ENCODE results near the gene AKAP3. TPM values are rescaled to one million over a fixed set of nuclear protein-coding genes. Genes with fewer than 3 reads are reported as not detected.
A peak's percentile ranks its signal among the peaks of the same experiment; 100 is the strongest.

AKAP3 gene
- total RNA-seq, 1 experiment from 2014 or later, result 1.6 TPM

DNA sequence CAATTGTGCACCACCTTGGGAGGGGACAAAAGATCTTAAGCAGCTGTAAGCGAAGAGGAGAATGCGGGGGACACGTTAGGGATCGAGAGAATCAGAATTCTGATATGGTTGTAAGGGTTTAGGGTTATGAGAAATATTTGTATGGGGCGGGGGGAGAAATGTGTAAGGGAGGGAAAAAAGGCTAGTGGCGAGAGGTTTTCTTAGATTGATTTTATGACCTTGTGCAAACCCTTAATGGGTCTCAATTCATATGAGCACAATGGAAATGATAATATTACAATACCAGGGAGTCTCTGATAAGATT is 459 bp upstream of the AKAP3 start:
- no TSS peak for BruUV-seq (replicated peaks)
- Histone ChIP-seq H3K4me3 (ENCODE audit: low read depth, low read length) (peak overlapping the region; percentile 46), H3K36me3 (ENCODE audit: control insufficient read depth, insufficient read depth, low read length) (no peaks in the 10 kb centered on the region), H3K27me3 (replicated peaks; ENCODE audit: control insufficient read depth, insufficient read depth, low read length) (no peaks in the 10 kb centered on the region), H3K4me1 (peaks cover 7% of the 10 kb centered on the region), H3K9me3 (no peaks in the 10 kb centered on the region)
- H3K4me1 Mint-ChIP-seq (ENCODE audit: low read depth, unreplicated experiment), result peaks cover 13% of the 10 kb centered on the region
- no peaks in the 10 kb centered on the region for H3K27me3 Mint-ChIP-seq (ENCODE audit: insufficient read depth, unreplicated experiment)
- ChIA-PET CTCF (interaction anchor here (1.1 kb wide), 1 partner anchor 372 kb away, joined by 3 read pairs; no protein-coding TSS in a partner anchor), POLR2A (interaction anchor here (1.0 kb wide), 1 partner anchor 42 kb away, joined by 6 read pairs; no protein-coding TSS in a partner anchor)
- peak overlapping the region; percentile 98 for H3K4me3 Mint-ChIP-seq (ENCODE audit: unreplicated experiment)
- H3K9me3 Mint-ChIP-seq (ENCODE audit: unreplicated experiment), result no peaks in the 10 kb centered on the region
- H3K36me3 Mint-ChIP-seq (ENCODE audit: insufficient read depth, unreplicated experiment), result peaks cover 9% of the 10 kb centered on the region
- TF ChIP-seq, protein P1, sequence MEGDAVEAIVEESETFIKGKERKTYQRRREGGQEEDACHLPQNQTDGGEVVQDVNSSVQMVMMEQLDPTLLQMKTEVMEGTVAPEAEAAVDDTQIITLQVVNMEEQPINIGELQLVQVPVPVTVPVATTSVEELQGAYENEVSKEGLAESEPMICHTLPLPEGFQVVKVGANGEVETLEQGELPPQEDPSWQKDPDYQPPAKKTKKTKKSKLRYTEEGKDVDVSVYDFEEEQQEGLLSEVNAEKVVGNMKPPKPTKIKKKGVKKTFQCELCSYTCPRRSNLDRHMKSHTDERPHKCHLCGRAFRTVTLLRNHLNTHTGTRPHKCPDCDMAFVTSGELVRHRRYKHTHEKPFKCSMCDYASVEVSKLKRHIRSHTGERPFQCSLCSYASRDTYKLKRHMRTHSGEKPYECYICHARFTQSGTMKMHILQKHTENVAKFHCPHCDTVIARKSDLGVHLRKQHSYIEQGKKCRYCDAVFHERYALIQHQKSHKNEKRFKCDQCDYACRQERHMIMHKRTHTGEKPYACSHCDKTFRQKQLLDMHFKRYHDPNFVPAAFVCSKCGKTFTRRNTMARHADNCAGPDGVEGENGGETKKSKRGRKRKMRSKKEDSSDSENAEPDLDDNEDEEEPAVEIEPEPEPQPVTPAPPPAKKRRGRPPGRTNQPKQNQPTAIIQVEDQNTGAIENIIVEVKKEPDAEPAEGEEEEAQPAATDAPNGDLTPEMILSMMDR (IDR thresholded peaks at IDR 0.05; ENCODE audit: insufficient read depth in 1 of 2, low read depth in 1 of 2, low read length in 1 of 2, severe bottlenecking in 1 of 2, unreplicated experiment in 1 of 2), result no peak
- peak overlapping the region; percentile 95 for H3K27ac Mint-ChIP-seq (ENCODE audit: unreplicated experiment)
- no peak for DNase-seq
- intact Hi-C loops (cut with micrococcal nuclease; ENCODE audit: unreplicated experiment), result loop anchor here (2.0 kb wide), 2 partner anchors 43 to 71 kb away; no protein-coding TSS in a partner anchor

DNA sequence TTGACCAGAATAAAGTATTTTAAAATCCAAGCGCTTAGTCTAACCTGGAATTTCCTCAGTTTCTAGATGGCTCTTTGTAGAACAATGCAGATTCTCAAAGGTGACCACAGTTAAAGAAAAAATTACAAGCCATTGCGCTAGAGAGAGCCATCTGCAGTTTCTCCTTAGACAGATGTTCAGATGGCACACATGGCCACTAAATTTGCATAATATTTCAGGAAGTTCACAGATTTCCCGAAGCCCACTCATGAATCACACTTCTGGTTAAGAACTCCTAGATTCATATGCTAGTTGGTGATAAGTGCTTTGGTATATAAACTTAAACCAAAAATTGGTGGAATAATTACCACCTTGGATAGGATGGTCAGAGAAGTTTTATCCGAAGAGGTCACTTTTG is 749 bp downstream of the AKAP3 start:
- Histone ChIP-seq H3K4me1 (peaks cover 7% of the 10 kb centered on the region), H3K27me3 (replicated peaks; ENCODE audit: control insufficient read depth, insufficient read depth, low read length) (no peaks in the 10 kb centered on the region), H3K9me3 (no peaks in the 10 kb centered on the region), H3K36me3 (ENCODE audit: control insufficient read depth, insufficient read depth, low read length) (no peaks in the 10 kb centered on the region), H3K4me3 (ENCODE audit: low read depth, low read length) (peak overlapping the region; percentile 46)
- Mint-ChIP-seq H3K4me1 (ENCODE audit: low read depth, unreplicated experiment) (peaks cover 13% of the 10 kb centered on the region), H3K9me3 (ENCODE audit: unreplicated experiment) (no peaks in the 10 kb centered on the region), H3K27me3 (ENCODE audit: insufficient read depth, unreplicated experiment) (peaks cover 6% of the 10 kb centered on the region), H3K4me3 (ENCODE audit: unreplicated experiment) (peak overlapping the region; percentile 98), H3K36me3 (ENCODE audit: insufficient read depth, unreplicated experiment) (peaks cover 9% of the 10 kb centered on the region), H3K27ac (ENCODE audit: unreplicated experiment) (peak overlapping the region; percentile 95)
- POLR2A ChIA-PET, result interaction anchor here (0.5 to 1.0 kb wide), 3 partner anchors 11 to 86 kb away, joined by 3 to 6 read pairs (median 3); partner anchors contain the start of gene DYRK4
- TF ChIP-seq, protein P1 (IDR thresholded peaks at IDR 0.05; ENCODE audit: insufficient read depth in 1 of 2, low read depth in 1 of 2, low read length in 1 of 2, severe bottlenecking in 1 of 2, unreplicated experiment in 1 of 2), result no peak
- DNase-seq, result no peak
- no TSS peak for BruUV-seq (replicated peaks)
- CTCF ChIA-PET, result interaction anchor here (1.1 to 1.3 kb wide), 2 partner anchors 44 to 371 kb away, joined by 3 to 4 read pairs; no protein-coding TSS in a partner anchor
- intact Hi-C loops (cut with micrococcal nuclease; ENCODE audit: unreplicated experiment), result loop anchor here (2.0 kb wide), 2 partner anchors 41 to 69 kb away; no protein-coding TSS in a partner anchor

DNA sequence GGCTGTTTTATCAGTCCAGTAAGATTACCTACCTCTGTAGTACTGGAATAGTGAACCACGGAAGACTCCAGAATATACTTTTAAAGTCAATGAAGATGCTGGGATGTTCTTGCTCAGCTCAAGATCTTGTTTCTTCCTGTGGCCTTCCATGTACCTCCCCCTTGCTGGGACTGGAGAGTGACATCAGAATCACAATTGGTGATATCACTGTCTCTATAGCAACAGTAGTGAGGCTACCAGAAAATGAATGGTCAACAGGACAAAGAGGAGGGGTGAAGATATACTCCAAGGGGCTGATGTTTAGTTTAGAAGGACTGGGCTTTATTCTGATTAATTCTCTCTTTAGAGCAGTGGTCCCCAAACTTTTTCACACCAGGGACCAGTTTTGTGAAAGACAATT is 3.8 kb downstream of the AKAP3 start:
- no peaks in the 10 kb centered on the region for H3K36me3 ChIP-seq (ENCODE audit: control insufficient read depth, insufficient read depth, low read length)
- H3K4me3 ChIP-seq (ENCODE audit: low read depth, low read length), result no peak overlapping the region
- peaks cover 9% of the 10 kb centered on the region for H3K27me3 Mint-ChIP-seq (ENCODE audit: insufficient read depth, unreplicated experiment)
- peaks cover 7% of the 10 kb centered on the region for H3K4me1 ChIP-seq
- no peaks in the 10 kb centered on the region for H3K9me3 ChIP-seq
- ChIA-PET CTCF (no interaction called here), POLR2A (no interaction called here)
- no peaks in the 10 kb centered on the region for H3K27me3 ChIP-seq (replicated peaks; ENCODE audit: control insufficient read depth, insufficient read depth, low read length)
- H3K36me3 Mint-ChIP-seq (ENCODE audit: insufficient read depth, unreplicated experiment), result peaks cover 9% of the 10 kb centered on the region
- BruUV-seq (replicated peaks), result no TSS peak
- peaks cover 6% of the 10 kb centered on the region for H3K4me1 Mint-ChIP-seq (ENCODE audit: low read depth, unreplicated experiment)
- no peak overlapping the region for H3K4me3 Mint-ChIP-seq (ENCODE audit: unreplicated experiment)
- TF ChIP-seq, protein P1 (IDR thresholded peaks at IDR 0.05; ENCODE audit: insufficient read depth in 1 of 2, low read depth in 1 of 2, low read length in 1 of 2, severe bottlenecking in 1 of 2, unreplicated experiment in 1 of 2), result no peak
- intact Hi-C loops (cut with micrococcal nuclease; ENCODE audit: unreplicated experiment), result no loop called here
- H3K9me3 Mint-ChIP-seq (ENCODE audit: unreplicated experiment), result no peaks in the 10 kb centered on the region
- no peak overlapping the region for H3K27ac Mint-ChIP-seq (ENCODE audit: unreplicated experiment)
- DNase-seq, result no peak
